Bronchial epithelial cell (primary cell): ENCODE data around the gene CD69. TPM values are rescaled to one million over a fixed set of nuclear protein-coding genes. Genes with fewer than 3 reads are reported as not detected.

Experiments
- DNase-seq: peaks from one replicate; pipeline ENCODE4 v3.0.0-alpha.2; 2010; ENCODE audit warnings: low read depth
- FAIRE-seq: peaks from 2 replicates; lab custom pipeline; 2011; peaks lifted over from hg19 to GRCh38; lab: Jason Lieb, UNC
- H3K27me3 ChIP-seq: 2 replicates; pipeline ENCODE4 v1.5.1; 2011; ENCODE audit warnings: low read length; ENCODE audit not compliant: control insufficient read depth, insufficient read depth
- H3K36me3 ChIP-seq: 2 replicates; pipeline ENCODE4 v1.5.1; 2011; ENCODE audit warnings: low read length; ENCODE audit not compliant: control insufficient read depth, insufficient read depth
- H3K4me3 ChIP-seq: 2 replicates; pipeline ENCODE4 v1.5.1; 2011; ENCODE audit warnings: mild to moderate bottlenecking, low read depth, low read length, control low read depth
- total RNA-seq: library from RNA; depleted of rRNA; stranded (reverse); fragments of >200 nt; gene quantifications from 2 replicates; pipeline ENCODE4 v1.2.1, GENCODE V29; 2014
- TF ChIP-seq, protein P1 (sequence below): IDR thresholded peaks from 2 replicates; pipeline ENCODE4 v1.5.1; 2011; ENCODE audit warnings: mild to moderate bottlenecking, moderate library complexity, low read length, control low read depth, inconsistent platforms; ENCODE audit not compliant: insufficient read depth, severe bottlenecking

The CD69 gene
- total RNA-seq, 1 donor from 2014 or later: not detected

DNA sequence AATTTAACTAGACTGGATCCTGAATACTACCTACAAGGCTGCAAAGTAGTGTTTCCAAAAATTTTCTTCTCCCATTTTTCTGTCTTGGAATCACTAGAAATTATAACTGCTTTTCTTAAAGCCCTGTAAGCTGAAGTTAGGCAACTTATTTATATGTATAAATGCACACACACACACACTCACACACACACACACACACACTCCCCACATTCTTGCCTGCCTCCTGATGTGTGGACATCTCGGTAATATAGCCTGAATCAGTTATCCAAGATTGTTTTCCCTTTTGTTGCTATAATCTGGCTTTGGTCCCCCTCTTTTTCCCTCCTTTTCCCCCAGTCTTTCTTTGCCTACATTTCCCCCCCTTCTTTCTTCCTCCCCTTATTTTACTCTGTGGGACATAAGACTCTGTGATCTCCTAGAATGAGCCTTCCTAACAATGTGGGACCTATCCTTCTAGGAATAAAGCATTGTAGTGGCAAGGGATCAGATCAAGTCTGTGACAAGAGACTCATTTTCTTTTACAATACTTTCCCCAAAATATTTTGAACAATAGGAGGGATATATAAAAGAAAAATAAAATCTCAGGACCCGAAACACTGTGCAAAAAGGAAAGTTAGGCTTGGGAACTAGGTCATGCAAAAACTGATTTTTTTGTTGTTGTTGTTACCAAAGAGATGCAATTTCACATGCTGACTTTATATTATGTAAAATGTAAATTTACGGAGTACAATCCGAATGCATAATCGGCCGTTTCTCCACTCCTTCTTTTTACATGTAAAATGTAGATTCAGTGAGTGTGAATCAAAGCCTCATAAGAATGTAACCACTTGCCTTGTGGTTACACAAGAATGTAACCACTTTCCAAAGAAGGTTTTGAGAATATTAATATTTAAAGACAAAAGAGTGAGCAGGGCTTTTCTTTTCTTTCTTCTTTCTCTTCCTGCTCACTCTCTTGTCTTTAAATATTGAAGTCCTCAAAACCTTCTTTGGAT lies 26.3 kb upstream of the CD69 start:
- H3K4me3 ChIP-seq: no peak overlapping the region
- H3K36me3 ChIP-seq: no peaks in the 10 kb centered on the region
- FAIRE-seq: no peak
- H3K27me3 ChIP-seq: no peaks in the 10 kb centered on the region
- DNase-seq: no peak
- TF ChIP-seq, protein P1, sequence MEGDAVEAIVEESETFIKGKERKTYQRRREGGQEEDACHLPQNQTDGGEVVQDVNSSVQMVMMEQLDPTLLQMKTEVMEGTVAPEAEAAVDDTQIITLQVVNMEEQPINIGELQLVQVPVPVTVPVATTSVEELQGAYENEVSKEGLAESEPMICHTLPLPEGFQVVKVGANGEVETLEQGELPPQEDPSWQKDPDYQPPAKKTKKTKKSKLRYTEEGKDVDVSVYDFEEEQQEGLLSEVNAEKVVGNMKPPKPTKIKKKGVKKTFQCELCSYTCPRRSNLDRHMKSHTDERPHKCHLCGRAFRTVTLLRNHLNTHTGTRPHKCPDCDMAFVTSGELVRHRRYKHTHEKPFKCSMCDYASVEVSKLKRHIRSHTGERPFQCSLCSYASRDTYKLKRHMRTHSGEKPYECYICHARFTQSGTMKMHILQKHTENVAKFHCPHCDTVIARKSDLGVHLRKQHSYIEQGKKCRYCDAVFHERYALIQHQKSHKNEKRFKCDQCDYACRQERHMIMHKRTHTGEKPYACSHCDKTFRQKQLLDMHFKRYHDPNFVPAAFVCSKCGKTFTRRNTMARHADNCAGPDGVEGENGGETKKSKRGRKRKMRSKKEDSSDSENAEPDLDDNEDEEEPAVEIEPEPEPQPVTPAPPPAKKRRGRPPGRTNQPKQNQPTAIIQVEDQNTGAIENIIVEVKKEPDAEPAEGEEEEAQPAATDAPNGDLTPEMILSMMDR: no peak

DNA sequence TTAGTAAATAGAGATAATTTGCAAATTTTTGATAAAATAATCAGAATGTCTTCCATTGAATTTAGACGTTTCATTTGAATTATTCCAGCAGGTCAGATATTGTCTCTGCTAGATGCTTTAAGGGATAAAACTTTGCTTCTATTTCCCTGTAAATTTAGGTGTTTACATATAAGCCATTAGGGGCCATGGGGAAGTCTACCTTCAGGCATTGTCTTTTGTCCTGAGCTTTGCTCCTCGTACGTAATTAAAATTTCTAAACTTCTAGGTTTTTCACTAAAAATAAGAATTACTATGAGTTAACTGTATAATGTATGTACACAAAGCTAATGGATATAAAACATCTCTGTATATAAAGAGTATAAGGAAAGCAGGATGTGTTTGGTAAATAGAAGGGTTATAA lies 24.1 kb upstream of the CD69 start:
- TF ChIP-seq, protein P1: no peak
- DNase-seq (no peak), FAIRE-seq (no peak)
- Histone ChIP-seq H3K27me3 (no peaks in the 10 kb centered on the region), H3K4me3 (no peak overlapping the region), H3K36me3 (no peaks in the 10 kb centered on the region)

- H3K27me3 ChIP-seq: no peaks in the 10 kb centered on the region
- no peak for FAIRE-seq
- TF ChIP-seq, protein P1: no peak
- no peaks in the 10 kb centered on the region for H3K36me3 ChIP-seq
- DNase-seq: no peak
- no peak overlapping the region for H3K4me3 ChIP-seq
Observed at GRCh38 chr12:9784326-9784725, 23.6 kb upstream of the CD69 start.

- H3K4me3 ChIP-seq: no peak overlapping the region
- H3K36me3 ChIP-seq: no peaks in the 10 kb centered on the region
- FAIRE-seq (no peak), DNase-seq (no peak)
- TF ChIP-seq, protein P1: no peak
- H3K27me3 ChIP-seq: no peaks in the 10 kb centered on the region
Observed at GRCh38 chr12:9782547-9783382, 22.1 kb upstream of the CD69 start.

DNA sequence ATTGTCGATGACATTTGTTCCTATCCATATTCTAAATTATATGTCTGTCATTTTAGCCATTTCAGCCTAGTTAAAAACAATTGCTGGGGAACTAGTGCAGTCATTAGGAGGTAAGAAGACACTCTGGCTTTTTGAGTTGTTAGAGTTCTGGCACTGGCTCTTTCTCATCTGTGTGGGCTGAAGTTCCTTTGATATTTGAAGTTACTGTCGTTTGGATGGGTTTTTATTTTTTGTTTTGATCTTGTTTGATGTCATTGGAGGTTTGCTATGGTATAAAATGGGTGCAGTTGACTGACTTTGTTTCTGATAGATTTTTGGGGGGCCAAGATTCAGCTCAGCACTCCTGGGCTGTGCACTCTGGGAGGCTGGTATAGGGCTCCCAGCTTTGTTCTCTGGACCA lies 20.7 kb upstream of the CD69 start:
- H3K4me3 ChIP-seq: no peak overlapping the region
- DNase-seq (no peak), FAIRE-seq (no peak)
- no peaks in the 10 kb centered on the region for H3K36me3 ChIP-seq
- no peaks in the 10 kb centered on the region for H3K27me3 ChIP-seq
- TF ChIP-seq, protein P1: no peak
